DND-41 (cell line): ENCODE measurements around the gene EPHA10.

Experiments
- ATAC-seq: fragments of 200-7000 bp; cut with Tn5 transposase; 3 replicates; pipeline ENCODE4 v1.9.1; 2021; ENCODE audit warnings: low read depth; ENCODE audit not compliant: insufficient read depth
- DNase-seq: peaks from one replicate; pipeline ENCODE4 v3.0.0-alpha.2; 2020
- H2AFZ ChIP-seq: 2 replicates; pipeline ENCODE4 v1.6.0; 2012; ENCODE audit warnings: low read depth, low read length
- H3K27ac ChIP-seq: 2 replicates; pipeline ENCODE4 v1.5.1; 2012; ENCODE audit warnings: low read length, inconsistent platforms
- H3K27me3 ChIP-seq: fragments of 200-600 bp; sonication (generic); 2 replicates; pipeline ENCODE4 v1.6.0; 2012; ENCODE audit warnings: low read length, mild to moderate bottlenecking, inconsistent platforms; ENCODE audit not compliant: insufficient read depth, poor library complexity
- H3K36me3 ChIP-seq: 2 replicates; pipeline ENCODE4 v1.5.1; 2012; ENCODE audit warnings: low read length, inconsistent platforms; ENCODE audit not compliant: insufficient read depth
- H3K4me1 ChIP-seq: 2 replicates; pipeline ENCODE4 v1.5.1; 2012; ENCODE audit warnings: mild to moderate bottlenecking, low read length; ENCODE audit not compliant: insufficient read depth
- H3K4me2 ChIP-seq: 2 replicates; pipeline ENCODE4 v1.6.0; 2012; ENCODE audit warnings: mild to moderate bottlenecking, moderate library complexity, low read length, inconsistent platforms; ENCODE audit not compliant: insufficient read depth
- H3K4me3 ChIP-seq, 2 experiments: fragments of 200-600 bp in 1 of 2; shearing (Covaris generic) in 1 of 2; 2 replicates each; pipeline ENCODE4 v1.5.1; 2012 to 2016; ENCODE audit warnings: inconsistent platforms in 2 of 2, low read length in 2 of 2, mild to moderate bottlenecking in 2 of 2, low read depth in 1 of 2, moderate library complexity in 1 of 2
- H3K79me2 ChIP-seq: 2 replicates; pipeline ENCODE4 v1.6.0; 2012; ENCODE audit warnings: low read length, inconsistent platforms; ENCODE audit not compliant: insufficient read depth
- H3K9ac ChIP-seq: 2 replicates; pipeline ENCODE4 v1.6.0; 2012; ENCODE audit warnings: low read depth, mild to moderate bottlenecking, inconsistent platforms, low read length, moderate library complexity
- H3K9me3 ChIP-seq: 2 replicates; pipeline ENCODE4 v1.5.1; 2012; ENCODE audit warnings: low read length, moderate library complexity, mild to moderate bottlenecking, inconsistent platforms; ENCODE audit not compliant: insufficient read depth, severe bottlenecking
- H4K20me1 ChIP-seq: 2 replicates; pipeline ENCODE4 v1.6.0; 2012; ENCODE audit warnings: low read length; ENCODE audit not compliant: insufficient read depth
- CTCF ChIP-seq: IDR thresholded peaks from 2 replicates; pipeline ENCODE4 v1.5.1; 2012; ENCODE audit warnings: borderline replicate concordance, low read length, moderate library complexity, mild to moderate bottlenecking; ENCODE audit not compliant: poor library complexity, severe bottlenecking; ENCODE audit errors: extremely low read depth
- EZH2 ChIP-seq: IDR thresholded peaks from 3 replicates; pipeline ENCODE4 v1.6.1; 2012; ENCODE audit warnings: borderline replicate concordance, low read depth, mild to moderate bottlenecking, moderate library complexity, low read length, inconsistent platforms; ENCODE audit not compliant: severe bottlenecking

EPHA10 gene

GRCh38 chr1:37726751-37727585, 38.0 kb downstream of the EPHA10 start:
- ATAC-seq (no peak), DNase-seq (no peak)
- H3K4me3 ChIP-seq = no peak overlapping the region

GRCh38 chr1:37725851-37726613, 38.9 kb downstream of the EPHA10 start:
- no peak for TF ChIP-seq CTCF
- no peak for TF ChIP-seq EZH2
- Histone ChIP-seq H3K9me3 (no peaks in the 10 kb centered on the region), H3K36me3 (no peaks in the 10 kb centered on the region), H3K9ac (no peak overlapping the region), H3K27ac (no peak overlapping the region), H3K4me1 (no peaks in the 10 kb centered on the region), H3K27me3 (peaks cover 14% of the 10 kb centered on the region), H3K4me3 (no peak overlapping the region), H4K20me1 (peaks cover 3% of the 10 kb centered on the region; the same call in 1 of the 2 replicates), H3K4me2 (no peak overlapping the region), H3K79me2 (no peaks in the 10 kb centered on the region), H2AFZ (no peak overlapping the region)
- DNase-seq (no peak), ATAC-seq (no peak; the same call in 2 of the 3 replicates)

More at GRCh38 chr1:37726751-37727585, 38.0 kb downstream of the EPHA10 start:
- Histone ChIP-seq H3K4me2 (no peak overlapping the region), H3K9me3 (no peaks in the 10 kb centered on the region), H3K27me3 (peaks cover 14% of the 10 kb centered on the region), H3K9ac (no peak overlapping the region), H3K4me1 (no peaks in the 10 kb centered on the region), H3K27ac (no peak overlapping the region), H3K79me2 (no peaks in the 10 kb centered on the region), H3K36me3 (no peaks in the 10 kb centered on the region), H2AFZ (no peak overlapping the region), H4K20me1 (peaks cover 3% of the 10 kb centered on the region; the same call in 1 of the 2 replicates)
- TF ChIP-seq CTCF (no peak), EZH2 (no peak)

- H4K20me1 ChIP-seq = peaks cover 3% of the 10 kb centered on the region; the same call in 1 of the 2 replicates
- no peak overlapping the region for H2AFZ ChIP-seq
- H3K4me2 ChIP-seq = no peak overlapping the region
- no peaks in the 10 kb centered on the region for H3K79me2 ChIP-seq
- DNase-seq = no peak
- no peak for ATAC-seq
- no peak for TF ChIP-seq EZH2
- no peak for TF ChIP-seq CTCF
- no peaks in the 10 kb centered on the region for H3K4me1 ChIP-seq
- H3K27ac ChIP-seq = no peak overlapping the region
- H3K9ac ChIP-seq = no peak overlapping the region
- peaks cover 14% of the 10 kb centered on the region for H3K27me3 ChIP-seq
- no peaks in the 10 kb centered on the region for H3K9me3 ChIP-seq
- H3K36me3 ChIP-seq = no peaks in the 10 kb centered on the region
- H3K4me3 ChIP-seq = no peak overlapping the region
These were observed 40.3 kb downstream of the EPHA10 start for GRCh38 chr1:37724575-37724974.
